CD14-positive monocyte (primary cell): ENCODE data around the gene CTNNBL1. TPM values are rescaled to one million over a fixed set of nuclear protein-coding genes. Genes with fewer than 3 reads are reported as not detected.
"Not testable (repeated sequence)": the region's sequence is repeated elsewhere in the genome, so short reads cannot be mapped to it uniquely, and the experiment has no call there.

Experiments
- DNase-seq, 3 donors: peaks; one replicate each; pipeline ENCODE4 v3.0.0-alpha.2; 2011 to 2022
- H2AFZ ChIP-seq: 2 replicates; pipeline ENCODE4 v1.6.0; 2012; ENCODE audit warnings: mild to moderate bottlenecking, low read depth, low read length, inconsistent platforms; ENCODE audit not compliant: insufficient read depth, poor library complexity, severe bottlenecking
- H3K27ac ChIP-seq, 2 donors: 1 replicate in 1 of 2; 2 replicates in 1 of 2; pipeline ENCODE4 v1.5.1; 2012 to 2013; ENCODE audit warnings: low read length in 2 of 2, control low read depth in 1 of 2, inconsistent platforms in 1 of 2, low read depth in 1 of 2, mild to moderate bottlenecking in 1 of 2
- H3K27me3 ChIP-seq, 2 donors: one replicate each; pipeline versions ENCODE4 v1.6.0 to v1.6.1; 2011 to 2013; ENCODE audit warnings: low read length in 2 of 2; ENCODE audit not compliant: control insufficient read depth in 2 of 2, insufficient read depth in 2 of 2
- H3K36me3 ChIP-seq, 2 donors: replicated peaks in 1 of 2; 1 replicate in 1 of 2; 2 replicates in 1 of 2; pipeline versions ENCODE4 v1.5.1 to v1.6.1; 2012 to 2013; ENCODE audit warnings: low read length in 2 of 2, control low read depth in 1 of 2, inconsistent platforms in 1 of 2, mild to moderate bottlenecking in 1 of 2; ENCODE audit not compliant: insufficient read depth in 2 of 2, control insufficient read depth in 1 of 2
- H3K4me1 ChIP-seq, 2 donors: 1 replicate in 1 of 2; 2 replicates in 1 of 2; pipeline versions ENCODE4 v1.5.1 to v1.6.1; 2012 to 2013; ENCODE audit warnings: low read length in 2 of 2, control low read depth in 1 of 2, inconsistent platforms in 1 of 2, mild to moderate bottlenecking in 1 of 2, moderate library complexity in 1 of 2; ENCODE audit not compliant: insufficient read depth in 2 of 2, control insufficient read depth in 1 of 2
- H3K4me2 ChIP-seq: replicated peaks from 2 replicates; pipeline ENCODE3; 2012; ENCODE audit warnings: low read length, moderate library complexity, mild to moderate bottlenecking; ENCODE audit not compliant: poor library complexity, severe bottlenecking; ENCODE audit errors: extremely low read depth
- H3K4me3 ChIP-seq, 3 experiments: fragments of 200-600 bp in 1 of 3; sonication (generic) in 1 of 3; replicated peaks in 1 of 3; 1 replicate in 2 of 3; 2 replicates in 1 of 3; pipeline ENCODE4 v1.5.1; 2011 to 2013; ENCODE audit warnings: low read length in 3 of 3, mild to moderate bottlenecking in 3 of 3, control low read depth in 2 of 3, low read depth in 2 of 3, inconsistent platforms in 1 of 3, moderate library complexity in 1 of 3
- H3K79me2 ChIP-seq: 2 replicates; pipeline ENCODE4 v1.6.0; 2012; ENCODE audit warnings: mild to moderate bottlenecking, control low read depth, inconsistent platforms, low read length, moderate library complexity; ENCODE audit not compliant: insufficient read depth
- H3K9ac ChIP-seq: 2 replicates; pipeline ENCODE4 v1.6.0; 2017; ENCODE audit warnings: low read length, mild to moderate bottlenecking; ENCODE audit not compliant: insufficient read depth, poor library complexity, severe bottlenecking
- H3K9me3 ChIP-seq, 2 donors: replicated peaks in 1 of 2; 1 replicate in 1 of 2; 2 replicates in 1 of 2; pipeline versions ENCODE4 v1.5.1 to v1.6.1; 2012 to 2013; ENCODE audit warnings: low read length in 2 of 2, control low read depth in 1 of 2; ENCODE audit not compliant: control insufficient read depth in 1 of 2, insufficient read depth in 1 of 2
- H4K20me1 ChIP-seq: 2 replicates; pipeline ENCODE4 v1.6.0; 2012; ENCODE audit warnings: mild to moderate bottlenecking, low read length, control low read depth, moderate library complexity; ENCODE audit not compliant: insufficient read depth
- H3K27ac Mint-ChIP-seq, 7 donors: one replicate each; pipeline ENCODE4 v1.8.0; 2020; ENCODE audit warnings: mild to moderate bottlenecking in 7 of 7, mixed read lengths in 7 of 7, moderate library complexity in 6 of 7, inconsistent platforms in 2 of 7
- H3K27me3 Mint-ChIP-seq, 3 donors: one replicate each; pipeline ENCODE4 v1.8.0; 2021 to 2022; ENCODE audit warnings: low read depth in 3 of 3, mild to moderate bottlenecking in 3 of 3, mixed read lengths in 3 of 3, moderate library complexity in 3 of 3, inconsistent platforms in 1 of 3
- H3K36me3 Mint-ChIP-seq, 2 donors: one replicate each; pipeline ENCODE4 v1.8.0; 2020; ENCODE audit warnings: mixed read lengths in 2 of 2, inconsistent platforms in 1 of 2, mild to moderate bottlenecking in 1 of 2
- H3K4me1 Mint-ChIP-seq: one replicate; pipeline ENCODE4 v1.8.0; 2020; ENCODE audit warnings: mild to moderate bottlenecking, mixed read lengths
- H3K4me3 Mint-ChIP-seq, 2 donors: one replicate each; pipeline ENCODE4 v1.8.0; 2020; ENCODE audit warnings: mild to moderate bottlenecking in 2 of 2, mixed read lengths in 2 of 2, moderate library complexity in 1 of 2
- H3K9me3 Mint-ChIP-seq, 7 donors: one replicate each; pipeline ENCODE4 v1.8.0; 2020 to 2022; ENCODE audit warnings: mixed read lengths in 7 of 7, mild to moderate bottlenecking in 6 of 7, moderate library complexity in 6 of 7, inconsistent platforms in 2 of 7
- CTCF ChIP-seq: fragments of 200-600 bp; IDR thresholded peaks from one replicate; pipeline ENCODE4 v1.8.0; 2022; ENCODE audit warnings: antibody characterized with exemption, mild to moderate bottlenecking
- WGBS: methylation state at CpG from one replicate; pipeline ENCODE4 v1.1.5; 2013; ENCODE audit warnings: missing lambda C conversion rate; ENCODE audit not compliant: insufficient coverage; 5-methylcytosine and 5-hydroxymethylcytosine counted together
- intact Hi-C, 2 donors: fragments of 100-400 bp; cut with micrococcal nuclease; formaldehyde crosslinking; loops; one replicate each; pipeline versions ENCODE4 v1.15.0 to v1.15.1; 2023
- polyA plus RNA-seq, 3 donors: library from polyadenylated mRNA; depleted of rRNA in 1 of 3; unstranded in 2 of 3; stranded (reverse) in 1 of 3; fragments of 300-500 nt in 2 of 3; fragments of >200 nt in 1 of 3; fragmentation: Illumina TruSeq in 2 of 3; gene quantifications; 1 replicate in 2 of 3; 2 replicates in 1 of 3; pipeline ENCODE4 v1.2.3, GENCODE V29; 2012 to 2021

The CTNNBL1 gene
- polyA plus RNA-seq, 3 donors: 35.5 to 83.2 (median 77.3) TPM

GRCh38 chr20:37680420-37680819, 13.4 kb upstream of the CTNNBL1 start:
- Histone ChIP-seq H3K36me3 (no peaks in the 10 kb centered on the region), H3K9me3 (no peaks in the 10 kb centered on the region), H3K4me1 (no peaks in the 10 kb centered on the region), H3K79me2 (no peaks in the 10 kb centered on the region), H3K4me3 (no peak overlapping the region), H2AFZ (no peak overlapping the region), H3K27me3 (peaks cover 0 to 4% of the 10 kb centered on the region in 2 donors), H3K27ac (no peak overlapping the region), H3K9ac (no peak overlapping the region), H3K4me2 (no peak overlapping the region), H4K20me1 (no peaks in the 10 kb centered on the region)
- intact Hi-C loops: no loop called here
- no peak overlapping the region for H3K4me3 Mint-ChIP-seq
- no peaks in the 10 kb centered on the region for H3K36me3 Mint-ChIP-seq
- no peak for TF ChIP-seq CTCF
- H3K4me1 Mint-ChIP-seq: no peaks in the 10 kb centered on the region
- peak in 2 of 3 donors; percentile 3 to 58 for DNase-seq
- no peaks in the 10 kb centered on the region for H3K9me3 Mint-ChIP-seq
- WGBS: 100% methylated on average over 1 of the region's 3 CpGs
- H3K27ac Mint-ChIP-seq: no peak overlapping the region
- peaks cover 18 to 27% (median 19%) of the 10 kb centered on the region in 3 donors for H3K27me3 Mint-ChIP-seq

- Histone ChIP-seq H3K4me2 (no peak overlapping the region), H3K27ac (no peak overlapping the region), H3K9ac (no peak overlapping the region), H4K20me1 (no peaks in the 10 kb centered on the region), H3K79me2 (no peaks in the 10 kb centered on the region), H3K4me3 (no peak overlapping the region), H2AFZ (no peak overlapping the region), H3K36me3 (no peaks in the 10 kb centered on the region), H3K27me3 (peaks cover under 1 to 4% of the 10 kb centered on the region in 2 donors), H3K9me3 (no peaks in the 10 kb centered on the region), H3K4me1 (no peaks in the 10 kb centered on the region)
- no peak for DNase-seq
- WGBS: 85% methylated on average over 9 of the region's 10 CpGs
- peaks cover 18 to 30% (median 20%) of the 10 kb centered on the region in 3 donors for H3K27me3 Mint-ChIP-seq
- no peaks in the 10 kb centered on the region for H3K36me3 Mint-ChIP-seq
- H3K9me3 Mint-ChIP-seq: no peaks in the 10 kb centered on the region
- H3K4me1 Mint-ChIP-seq: no peaks in the 10 kb centered on the region
- H3K27ac Mint-ChIP-seq: no peak overlapping the region
- intact Hi-C loops: no loop called here
- no peak overlapping the region for H3K4me3 Mint-ChIP-seq
- TF ChIP-seq CTCF: no peak
Measured at GRCh38 chr20:37681384-37682112, 12.3 kb upstream of the CTNNBL1 start.

- H2AFZ ChIP-seq, H3K4me1 ChIP-seq, H3K9me3 ChIP-seq, DNase-seq, H3K27ac ChIP-seq, H3K4me2 ChIP-seq, H3K36me3 ChIP-seq, H3K36me3 Mint-ChIP-seq, H4K20me1 ChIP-seq, H3K4me3 ChIP-seq, H3K79me2 ChIP-seq, H3K27ac Mint-ChIP-seq, intact Hi-C loops, H3K4me1 Mint-ChIP-seq, H3K9ac ChIP-seq, H3K4me3 Mint-ChIP-seq, H3K9me3 Mint-ChIP-seq: not testable (repeated sequence)
- WGBS: no CpG with 5 or more reads among the region's 9 CpGs
- H3K27me3 Mint-ChIP-seq: peaks cover 12 to 30% (median 21%) of the 10 kb centered on the region in 3 donors
- H3K27me3 ChIP-seq: peaks cover 7 to 13% of the 10 kb centered on the region in 2 donors
Measured at GRCh38 chr20:37683146-37683545, 10.7 kb upstream of the CTNNBL1 start.
